ENCODE measurements around the gene RALGAPA2. TPM values are rescaled to one million over a fixed set of nuclear protein-coding genes. Genes with fewer than 3 reads are reported as not detected.

The RALGAPA2 gene
- total RNA-seq, 1 experiment from 2014 or later = 9.8 TPM

GRCh38 chr20:20568604-20569205 is 143.7 kb downstream of the RALGAPA2 start:
- ChIA-PET CTCF (no interaction called here), POLR2A (ENCODE audit: unreplicated experiment) (no interaction called here)
- no peak overlapping the region for H2AFZ ChIP-seq (ENCODE audit: low read length)
- H4K20me1 ChIP-seq (ENCODE audit: low read length) = no peaks in the 10 kb centered on the region
- H3K9ac ChIP-seq (ENCODE audit: low read length) = no peak overlapping the region
- DNase-seq = peak; percentile 66
- no peak overlapping the region for H3K4me3 ChIP-seq (ENCODE audit: low read length)
- H3K27ac ChIP-seq (ENCODE audit: low read length) = no peak overlapping the region
- no peak for TF ChIP-seq EZH2phosphoT487 (IDR thresholded peaks at IDR 0.05; ENCODE audit: borderline replicate concordance, low read length)
- TF ChIP-seq, protein P1, sequence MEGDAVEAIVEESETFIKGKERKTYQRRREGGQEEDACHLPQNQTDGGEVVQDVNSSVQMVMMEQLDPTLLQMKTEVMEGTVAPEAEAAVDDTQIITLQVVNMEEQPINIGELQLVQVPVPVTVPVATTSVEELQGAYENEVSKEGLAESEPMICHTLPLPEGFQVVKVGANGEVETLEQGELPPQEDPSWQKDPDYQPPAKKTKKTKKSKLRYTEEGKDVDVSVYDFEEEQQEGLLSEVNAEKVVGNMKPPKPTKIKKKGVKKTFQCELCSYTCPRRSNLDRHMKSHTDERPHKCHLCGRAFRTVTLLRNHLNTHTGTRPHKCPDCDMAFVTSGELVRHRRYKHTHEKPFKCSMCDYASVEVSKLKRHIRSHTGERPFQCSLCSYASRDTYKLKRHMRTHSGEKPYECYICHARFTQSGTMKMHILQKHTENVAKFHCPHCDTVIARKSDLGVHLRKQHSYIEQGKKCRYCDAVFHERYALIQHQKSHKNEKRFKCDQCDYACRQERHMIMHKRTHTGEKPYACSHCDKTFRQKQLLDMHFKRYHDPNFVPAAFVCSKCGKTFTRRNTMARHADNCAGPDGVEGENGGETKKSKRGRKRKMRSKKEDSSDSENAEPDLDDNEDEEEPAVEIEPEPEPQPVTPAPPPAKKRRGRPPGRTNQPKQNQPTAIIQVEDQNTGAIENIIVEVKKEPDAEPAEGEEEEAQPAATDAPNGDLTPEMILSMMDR (conservative IDR thresholded peaks at IDR 0.05; ENCODE audit: low read depth, low read length) = peak; percentile 92
- TF ChIP-seq EZH2 (IDR thresholded peaks at IDR 0.05; ENCODE audit: low read length, unreplicated experiment) = no peak
- intact Hi-C loops (cut with micrococcal nuclease) = loop anchor here (1.0 to 5.0 kb wide), 6 partner anchors 86 to 484 kb away; no protein-coding TSS in a partner anchor
- no peaks in the 10 kb centered on the region for H3K9me2 ChIP-seq (replicated peaks; ENCODE audit: low read length)
- no peak overlapping the region for H3K4me2 ChIP-seq (ENCODE audit: low read length)
- ATAC-seq = peak; percentile 56
- no peaks in the 10 kb centered on the region for H3F3A ChIP-seq (ENCODE audit: low read length, unreplicated experiment)
- no peaks in the 10 kb centered on the region for H3K9me3 ChIP-seq (ENCODE audit: low read length)
- no peaks in the 10 kb centered on the region for H3K79me2 ChIP-seq (ENCODE audit: low read length)
- BruUV-seq (replicated peaks) = no TSS peak
- no peaks in the 10 kb centered on the region for H3K36me3 ChIP-seq (ENCODE audit: low read depth, low read length)
- no peaks in the 10 kb centered on the region for H3K4me1 ChIP-seq (ENCODE audit: insufficient read depth, low read length)
- no peaks in the 10 kb centered on the region for H3K27me3 ChIP-seq (ENCODE audit: low read length)

GRCh38 chr20:20567712-20568111 is 144.7 kb downstream of the RALGAPA2 start:
- H3K4me1 ChIP-seq (ENCODE audit: insufficient read depth, low read length) = no peaks in the 10 kb centered on the region
- no peaks in the 10 kb centered on the region for H3K79me2 ChIP-seq (ENCODE audit: low read length)
- no peak for ATAC-seq
- H3K36me3 ChIP-seq (ENCODE audit: low read depth, low read length) = no peaks in the 10 kb centered on the region
- POLR2A ChIA-PET (ENCODE audit: unreplicated experiment) = interaction anchor here (0.7 kb wide), 1 partner anchor 47 kb away, joined by 5 read pairs; no protein-coding TSS in a partner anchor
- no peaks in the 10 kb centered on the region for H3K9me2 ChIP-seq (replicated peaks; ENCODE audit: low read length)
- no peak overlapping the region for H3K27ac ChIP-seq (ENCODE audit: low read length)
- no peak overlapping the region for H3K4me2 ChIP-seq (ENCODE audit: low read length)
- H4K20me1 ChIP-seq (ENCODE audit: low read length) = no peaks in the 10 kb centered on the region
- CTCF ChIA-PET = no interaction called here
- BruUV-seq (replicated peaks) = no TSS peak
- no peak overlapping the region for H3K9ac ChIP-seq (ENCODE audit: low read length)
- intact Hi-C loops (cut with micrococcal nuclease) = loop anchor here (1.0 to 5.0 kb wide), 6 partner anchors 85 to 483 kb away; no protein-coding TSS in a partner anchor
- no peak overlapping the region for H3K4me3 ChIP-seq (ENCODE audit: low read length)
- DNase-seq = no peak
- H3K9me3 ChIP-seq (ENCODE audit: low read length) = no peaks in the 10 kb centered on the region
- H3K27me3 ChIP-seq (ENCODE audit: low read length) = no peaks in the 10 kb centered on the region
- no peak overlapping the region for H2AFZ ChIP-seq (ENCODE audit: low read length)
- H3F3A ChIP-seq (ENCODE audit: low read length, unreplicated experiment) = no peaks in the 10 kb centered on the region
- TF ChIP-seq EZH2 (IDR thresholded peaks at IDR 0.05; ENCODE audit: low read length, unreplicated experiment) = no peak
- TF ChIP-seq, protein P1 (conservative IDR thresholded peaks at IDR 0.05; ENCODE audit: low read depth, low read length) = no peak
- TF ChIP-seq EZH2phosphoT487 (IDR thresholded peaks at IDR 0.05; ENCODE audit: borderline replicate concordance, low read length) = no peak

GRCh38 chr20:20566516-20566915 is 145.9 kb downstream of the RALGAPA2 start:
- TF ChIP-seq EZH2 (IDR thresholded peaks at IDR 0.05; ENCODE audit: low read length, unreplicated experiment) (no peak), EZH2phosphoT487 (IDR thresholded peaks at IDR 0.05; ENCODE audit: borderline replicate concordance, low read length) (no peak)
- TF ChIP-seq, protein P1 (conservative IDR thresholded peaks at IDR 0.05; ENCODE audit: low read depth, low read length) = no peak
- POLR2A ChIA-PET (ENCODE audit: unreplicated experiment) = no interaction called here
- H2AFZ ChIP-seq (ENCODE audit: low read length) = no peak overlapping the region
- H3K9me3 ChIP-seq (ENCODE audit: low read length) = no peaks in the 10 kb centered on the region
- intact Hi-C loops (cut with micrococcal nuclease) = loop anchor here (5.0 kb wide), 1 partner anchor 84 kb away; no protein-coding TSS in a partner anchor
- H3K36me3 ChIP-seq (ENCODE audit: low read depth, low read length) = no peaks in the 10 kb centered on the region
- no peak for DNase-seq
- H3K27me3 ChIP-seq (ENCODE audit: low read length) = no peaks in the 10 kb centered on the region
- ATAC-seq = no peak
- H3K9ac ChIP-seq (ENCODE audit: low read length) = no peak overlapping the region
- no peak overlapping the region for H3K27ac ChIP-seq (ENCODE audit: low read length)
- no TSS peak for BruUV-seq (replicated peaks)
- H3K79me2 ChIP-seq (ENCODE audit: low read length) = no peaks in the 10 kb centered on the region
- no peak overlapping the region for H3K4me2 ChIP-seq (ENCODE audit: low read length)
- CTCF ChIA-PET = no interaction called here
- H4K20me1 ChIP-seq (ENCODE audit: low read length) = no peaks in the 10 kb centered on the region
- no peaks in the 10 kb centered on the region for H3K4me1 ChIP-seq (ENCODE audit: insufficient read depth, low read length)
- H3K9me2 ChIP-seq (replicated peaks; ENCODE audit: low read length) = no peaks in the 10 kb centered on the region
- H3F3A ChIP-seq (ENCODE audit: low read length, unreplicated experiment) = no peaks in the 10 kb centered on the region
- no peak overlapping the region for H3K4me3 ChIP-seq (ENCODE audit: low read length)
